CD4-positive, alpha-beta memory T cell (primary cell): ENCODE measurements around the gene KHDC3L. TPM values are rescaled to one million over a fixed set of nuclear protein-coding genes. Genes with fewer than 3 reads are reported as not detected.

ENCODE experiments used
- CTCF ChIA-PET: fragments of 350-600 bp; sonication (Branson Sonifier 250); formaldehyde crosslinking; loops from one replicate; lab custom pipeline; 2021; ENCODE audit warnings: inconsistent platforms; ENCODE audit not compliant: partially characterized antibody; lab: Charles Lee
- POLR2A ChIA-PET: fragments of 350-600 bp; sonication (Branson Sonifier 250); formaldehyde crosslinking; loops from one replicate; lab custom pipeline; 2021; ENCODE audit not compliant: partially characterized antibody; lab: Charles Lee
- DNase-seq, 5 donors: peaks; one replicate each; pipeline versions ENCODE4 v3.0.0 to v3.0.0-alpha.2; 2020 to 2022; ENCODE audit warnings: mixed read lengths in 1 of 5
- H3K27ac ChIP-seq: one replicate; pipeline ENCODE4 v1.7.0; 2013; ENCODE audit warnings: low read depth, low read length
- H3K27me3 ChIP-seq: 2 replicates; pipeline ENCODE4 v1.7.0; 2013; ENCODE audit warnings: mild to moderate bottlenecking, low read length, moderate library complexity; ENCODE audit not compliant: insufficient read depth
- H3K36me3 ChIP-seq: 2 replicates; pipeline ENCODE4 v1.7.0; 2013; ENCODE audit warnings: mild to moderate bottlenecking, low read length, moderate library complexity; ENCODE audit not compliant: insufficient read depth
- H3K4me1 ChIP-seq: 2 replicates; pipeline ENCODE4 v1.7.0; 2013; ENCODE audit warnings: mild to moderate bottlenecking, low read length, moderate library complexity; ENCODE audit not compliant: insufficient read depth
- H3K4me3 ChIP-seq, 2 donors: one replicate each; pipeline ENCODE4 v1.7.0; 2013; ENCODE audit warnings: low read length in 2 of 2, mild to moderate bottlenecking in 1 of 2
- H3K9me3 ChIP-seq, 2 donors: one replicate each; pipeline ENCODE4 v1.7.0; 2013; ENCODE audit warnings: low read length in 2 of 2, control low read depth in 1 of 2; ENCODE audit not compliant: control insufficient read depth in 1 of 2
- H3K27ac Mint-ChIP-seq, 7 donors: one replicate each; pipeline ENCODE4 v1.8.0; 2020 to 2021; ENCODE audit warnings: mixed read lengths in 7 of 7, mild to moderate bottlenecking in 6 of 7, inconsistent platforms in 3 of 7, moderate library complexity in 3 of 7
- H3K27me3 Mint-ChIP-seq, 2 donors: one replicate each; pipeline ENCODE4 v1.8.0; 2020 to 2021; ENCODE audit warnings: mixed read lengths in 2 of 2
- H3K36me3 Mint-ChIP-seq, 2 donors: one replicate each; pipeline ENCODE4 v1.8.0; 2020 to 2021; ENCODE audit warnings: mixed read lengths in 2 of 2, inconsistent platforms in 1 of 2, mild to moderate bottlenecking in 1 of 2
- H3K4me1 Mint-ChIP-seq, 4 donors: one replicate each; pipeline ENCODE4 v1.8.0; 2020 to 2021; ENCODE audit warnings: mixed read lengths in 4 of 4, mild to moderate bottlenecking in 1 of 4
- H3K4me3 Mint-ChIP-seq, 8 donors: one replicate each; pipeline ENCODE4 v1.8.0; 2020 to 2021; ENCODE audit warnings: mixed read lengths in 8 of 8, mild to moderate bottlenecking in 7 of 8, moderate library complexity in 6 of 8, inconsistent platforms in 3 of 8
- H3K9me3 Mint-ChIP-seq, 8 donors: one replicate each; pipeline ENCODE4 v1.8.0; 2020 to 2021; ENCODE audit warnings: mixed read lengths in 8 of 8, mild to moderate bottlenecking in 5 of 8, inconsistent platforms in 3 of 8, moderate library complexity in 1 of 8
- intact Hi-C: fragments of 100-400 bp; cut with micrococcal nuclease; formaldehyde crosslinking; loops from one replicate; pipeline ENCODE4 v1.15.1; 2023
- polyA plus RNA-seq, 2 donors: library from polyadenylated mRNA; unstranded; fragments of 300-500 nt; fragmentation: Illumina TruSeq; gene quantifications; one replicate each; pipeline ENCODE4 v1.2.3, GENCODE V29; 2021
- total RNA-seq, 2 experiments: library from RNA; stranded (reverse); gene quantifications; one replicate each; pipeline ENCODE4 v1.2.3, GENCODE V29; 2021

The KHDC3L gene
- total and polyA plus RNA-seq, 4 experiments from 2014 or later: not detected

- Histone ChIP-seq H3K36me3 (no peaks in the 10 kb centered on the region), H3K4me1 (no peaks in the 10 kb centered on the region), H3K4me3 (no peak overlapping the region), H3K9me3 (no peaks in the 10 kb centered on the region), H3K27me3 (no peaks in the 10 kb centered on the region), H3K27ac (no peak overlapping the region)
- ChIA-PET CTCF (interaction anchor here (2.0 kb wide), 1 partner anchor 11 kb away, joined by 7 read pairs; no protein-coding TSS in a partner anchor), POLR2A (no interaction called here)
- Mint-ChIP-seq H3K4me1 (no peaks in the 10 kb centered on the region), H3K27ac (peak overlapping the region in 1 of 7 donors; percentile 50), H3K4me3 (no peak overlapping the region), H3K36me3 (no peaks in the 10 kb centered on the region), H3K9me3 (no peaks in the 10 kb centered on the region), H3K27me3 (no peaks in the 10 kb centered on the region)
- intact Hi-C loops: no loop called here
- DNase-seq: no peak
Measured at GRCh38 chr6:73339340-73339739, 23.1 kb upstream of the KHDC3L start.

- CTCF ChIA-PET: no interaction called here
- Mint-ChIP-seq H3K9me3 (no peaks in the 10 kb centered on the region), H3K27ac (no peak overlapping the region)
Measured at GRCh38 chr6:73340048-73340447, 22.4 kb upstream of the KHDC3L start.

DNA sequence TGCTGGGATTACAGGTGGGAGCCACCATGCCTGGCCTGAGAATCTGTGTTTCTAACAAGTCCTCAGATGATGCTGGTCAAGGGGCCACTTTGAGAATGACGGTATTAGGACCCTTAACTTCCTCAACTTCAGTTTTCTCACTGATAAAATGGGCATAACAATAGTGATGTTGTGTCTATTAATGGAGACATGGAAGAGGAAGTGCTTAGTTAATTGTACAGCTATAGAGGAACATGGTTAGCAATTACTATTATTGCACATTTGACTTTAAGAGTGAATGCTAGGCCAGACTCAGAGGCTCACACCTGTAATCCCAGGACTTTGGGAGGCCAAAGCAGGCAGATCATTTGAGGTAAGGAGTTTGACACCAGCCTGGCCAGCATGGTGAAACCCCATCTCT lies 21.1 kb upstream of the KHDC3L start:
- H3K36me3 ChIP-seq: no peaks in the 10 kb centered on the region
- no peak overlapping the region for H3K27ac ChIP-seq
- intact Hi-C loops: no loop called here
- DNase-seq: no peak
- no peaks in the 10 kb centered on the region for H3K36me3 Mint-ChIP-seq
- CTCF ChIA-PET: no interaction called here
- H3K9me3 ChIP-seq: no peaks in the 10 kb centered on the region
- POLR2A ChIA-PET: no interaction called here
- no peak overlapping the region for H3K4me3 ChIP-seq
- H3K27me3 ChIP-seq: no peaks in the 10 kb centered on the region
- no peaks in the 10 kb centered on the region for H3K4me1 Mint-ChIP-seq
- no peaks in the 10 kb centered on the region for H3K27me3 Mint-ChIP-seq
- no peak overlapping the region for H3K27ac Mint-ChIP-seq
- H3K4me3 Mint-ChIP-seq: no peak overlapping the region
- no peaks in the 10 kb centered on the region for H3K9me3 Mint-ChIP-seq
- no peaks in the 10 kb centered on the region for H3K4me1 ChIP-seq

More at GRCh38 chr6:73340048-73340447, 22.4 kb upstream of the KHDC3L start:
- H3K36me3 ChIP-seq: no peaks in the 10 kb centered on the region
- no peak overlapping the region for H3K4me3 ChIP-seq
- Mint-ChIP-seq H3K4me3 (no peak overlapping the region), H3K27me3 (no peaks in the 10 kb centered on the region), H3K36me3 (no peaks in the 10 kb centered on the region), H3K4me1 (no peaks in the 10 kb centered on the region)
- no peaks in the 10 kb centered on the region for H3K27me3 ChIP-seq
- H3K27ac ChIP-seq: no peak overlapping the region
- DNase-seq: no peak
- intact Hi-C loops: no loop called here
- no peaks in the 10 kb centered on the region for H3K4me1 ChIP-seq
- no peaks in the 10 kb centered on the region for H3K9me3 ChIP-seq
- POLR2A ChIA-PET: no interaction called here

- Mint-ChIP-seq H3K27ac (no peak overlapping the region), H3K4me3 (no peak overlapping the region), H3K36me3 (no peaks in the 10 kb centered on the region), H3K9me3 (no peaks in the 10 kb centered on the region), H3K4me1 (no peaks in the 10 kb centered on the region), H3K27me3 (peaks cover 2 to 7% of the 10 kb centered on the region in 2 donors)
- no peak for DNase-seq
- CTCF ChIA-PET: no interaction called here
- H3K27me3 ChIP-seq: no peaks in the 10 kb centered on the region
- no peak overlapping the region for H3K27ac ChIP-seq
- no peaks in the 10 kb centered on the region for H3K36me3 ChIP-seq
- no peaks in the 10 kb centered on the region for H3K4me1 ChIP-seq
- intact Hi-C loops: no loop called here
- H3K4me3 ChIP-seq: no peak overlapping the region
- no peaks in the 10 kb centered on the region for H3K9me3 ChIP-seq
- POLR2A ChIA-PET: no interaction called here
Measured at GRCh38 chr6:73342174-73342573, 20.3 kb upstream of the KHDC3L start.

- H3K27ac ChIP-seq: no peak overlapping the region
- Mint-ChIP-seq H3K36me3 (no peaks in the 10 kb centered on the region), H3K27me3 (peaks cover 5 to 7% of the 10 kb centered on the region in 2 donors), H3K4me3 (no peak overlapping the region), H3K9me3 (no peaks in the 10 kb centered on the region), H3K27ac (no peak overlapping the region), H3K4me1 (no peaks in the 10 kb centered on the region)
- H3K4me1 ChIP-seq: no peaks in the 10 kb centered on the region
- H3K27me3 ChIP-seq: peaks cover 3% of the 10 kb centered on the region
- no peak overlapping the region for H3K4me3 ChIP-seq
- no peak for DNase-seq
- no peaks in the 10 kb centered on the region for H3K9me3 ChIP-seq
- H3K36me3 ChIP-seq: no peaks in the 10 kb centered on the region
- ChIA-PET CTCF (no interaction called here), POLR2A (no interaction called here)
- intact Hi-C loops: no loop called here
Measured at GRCh38 chr6:73343164-73343563, 19.3 kb upstream of the KHDC3L start.

- ChIA-PET CTCF (no interaction called here), POLR2A (no interaction called here)
- Histone ChIP-seq H3K4me3 (no peak overlapping the region), H3K4me1 (no peaks in the 10 kb centered on the region), H3K27me3 (peaks cover 17% of the 10 kb centered on the region), H3K9me3 (no peaks in the 10 kb centered on the region), H3K27ac (no peak overlapping the region), H3K36me3 (no peaks in the 10 kb centered on the region)
- H3K4me1 Mint-ChIP-seq: no peaks in the 10 kb centered on the region
- H3K27me3 Mint-ChIP-seq: peaks cover 19 to 21% of the 10 kb centered on the region in 2 donors
- no peaks in the 10 kb centered on the region for H3K9me3 Mint-ChIP-seq
- no peaks in the 10 kb centered on the region for H3K36me3 Mint-ChIP-seq
- H3K27ac Mint-ChIP-seq: peak overlapping the region in 1 of 7 donors; percentile 41
- intact Hi-C loops: no loop called here
- no peak overlapping the region for H3K4me3 Mint-ChIP-seq
- no peak for DNase-seq
Measured at GRCh38 chr6:73348550-73349204, 13.8 kb upstream of the KHDC3L start.

DNA sequence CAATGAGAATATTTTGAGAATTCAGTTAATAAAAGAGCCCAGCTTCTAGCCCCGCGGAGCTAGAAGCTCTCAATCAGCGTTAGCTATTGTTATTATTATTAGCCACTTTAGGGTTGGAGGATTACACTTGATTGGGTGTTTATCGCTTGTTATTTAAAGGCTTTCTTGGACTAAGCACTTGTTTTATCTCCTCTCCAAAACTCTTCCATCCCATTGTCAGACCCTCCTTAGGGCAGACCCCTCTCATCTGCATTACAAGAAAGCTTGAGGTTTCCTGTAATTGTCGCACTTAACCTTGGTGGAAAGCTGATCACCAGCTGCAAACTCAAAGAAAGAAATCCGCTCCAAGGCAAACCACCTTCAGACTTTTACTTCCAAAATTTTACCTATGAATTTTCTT lies 13.1 kb upstream of the KHDC3L start:
- POLR2A ChIA-PET: no interaction called here
- Histone ChIP-seq H3K27me3 (peaks cover 17% of the 10 kb centered on the region), H3K36me3 (no peaks in the 10 kb centered on the region), H3K9me3 (no peaks in the 10 kb centered on the region), H3K4me3 (no peak overlapping the region), H3K4me1 (no peaks in the 10 kb centered on the region), H3K27ac (no peak overlapping the region)
- H3K27ac Mint-ChIP-seq: peak overlapping the region in 1 of 7 donors; percentile 26
- H3K4me1 Mint-ChIP-seq: no peaks in the 10 kb centered on the region
- peaks cover 19 to 21% of the 10 kb centered on the region in 2 donors for H3K27me3 Mint-ChIP-seq
- intact Hi-C loops: no loop called here
- CTCF ChIA-PET: no interaction called here
- H3K9me3 Mint-ChIP-seq: no peaks in the 10 kb centered on the region
- H3K36me3 Mint-ChIP-seq: no peaks in the 10 kb centered on the region
- DNase-seq: no peak
- H3K4me3 Mint-ChIP-seq: no peak overlapping the region
